Cardiac muscle cell (in vitro differentiated cells and primary cell): ENCODE results near the gene ENPP3. TPM values are rescaled to one million over a fixed set of nuclear protein-coding genes. Genes with fewer than 3 reads are reported as not detected.

Source experiments
- DNase-seq, 2 donors: peaks; one replicate each; pipeline versions ENCODE4 v3.0.0 to v3.0.0-alpha.2; 2010 to 2017; ENCODE audit warnings: low read depth in 1 of 2, low spot score in 1 of 2
- H3K27ac ChIP-seq: fragments of 200-600 bp; sonication (generic); 2 replicates; pipeline ENCODE4 v1.5.1; 2016
- H3K27me3 ChIP-seq: fragments of 200-600 bp; sonication (generic); 2 replicates; pipeline ENCODE4 v1.6.0; 2016; ENCODE audit warnings: control low read depth
- H3K36me3 ChIP-seq: fragments of 200-600 bp; sonication (generic); 2 replicates; pipeline ENCODE4 v1.5.1; 2016; ENCODE audit warnings: control low read depth
- H3K4me1 ChIP-seq: fragments of 200-600 bp; sonication (generic); 2 replicates; pipeline ENCODE4 v1.8.1; 2017; ENCODE audit warnings: low read depth, mild to moderate bottlenecking, mixed run types
- H3K4me3 ChIP-seq: fragments of 200-600 bp; sonication (generic); 2 replicates; pipeline ENCODE4 v1.5.1; 2016; ENCODE audit warnings: mild to moderate bottlenecking
- H3K9me3 ChIP-seq: fragments of 200-600 bp; sonication (generic); 2 replicates; pipeline ENCODE4 v1.5.1; 2017; ENCODE audit warnings: low read depth, mild to moderate bottlenecking, control low read depth
- CTCF ChIP-seq: IDR thresholded peaks from 2 replicates; pipeline ENCODE4 v1.5.1; 2012; ENCODE audit warnings: low read depth, mild to moderate bottlenecking, low read length
- polyA plus RNA-seq: library from polyadenylated mRNA; unstranded; fragments of >200 nt; fragmentation: Nextera tagmentation; extraction: Ambion mirVana; gene quantifications from 2 replicates; pipeline ENCODE4 v1.2.1, GENCODE V29; 2016
- total RNA-seq: library from RNA; depleted of rRNA; stranded (reverse); fragments of >200 nt; gene quantifications from 2 replicates; pipeline ENCODE4 v1.2.3, GENCODE V29; 2016

The ENPP3 gene
- total and polyA plus RNA-seq, 2 experiments from 2014 or later = 0.07 to 0.09 TPM

GRCh38 chr6:131776985-131777384 lies 139.9 kb downstream of the ENPP3 start:
- Histone ChIP-seq H3K27me3 (no peaks in the 10 kb centered on the region), H3K36me3 (no peaks in the 10 kb centered on the region), H3K4me3 (no peak overlapping the region), H3K9me3 (no peaks in the 10 kb centered on the region), H3K27ac (no peak overlapping the region), H3K4me1 (no peaks in the 10 kb centered on the region)
- TF ChIP-seq CTCF = no peak
- DNase-seq = no peak

GRCh38 chr6:131778169-131778568 lies 141.1 kb downstream of the ENPP3 start:
- no peaks in the 10 kb centered on the region for H3K36me3 ChIP-seq
- TF ChIP-seq CTCF = no peak
- H3K4me1 ChIP-seq = no peaks in the 10 kb centered on the region
- H3K27ac ChIP-seq = no peak overlapping the region
- H3K4me3 ChIP-seq = no peak overlapping the region
- H3K27me3 ChIP-seq = no peaks in the 10 kb centered on the region
- no peak for DNase-seq
- H3K9me3 ChIP-seq = no peaks in the 10 kb centered on the region

- H3K36me3 ChIP-seq = no peaks in the 10 kb centered on the region
- no peaks in the 10 kb centered on the region for H3K27me3 ChIP-seq
- H3K9me3 ChIP-seq = no peaks in the 10 kb centered on the region
- TF ChIP-seq CTCF = no peak
- no peaks in the 10 kb centered on the region for H3K4me1 ChIP-seq
- no peak for DNase-seq
- H3K4me3 ChIP-seq = no peak overlapping the region
- H3K27ac ChIP-seq = no peak overlapping the region
Measured at GRCh38 chr6:131779304-131779703, 142.2 kb downstream of the ENPP3 start.

GRCh38 chr6:131780600-131780999 lies 143.5 kb downstream of the ENPP3 start:
- TF ChIP-seq CTCF = no peak
- no peak for DNase-seq
- Histone ChIP-seq H3K36me3 (no peaks in the 10 kb centered on the region), H3K4me3 (no peak overlapping the region), H3K27ac (no peak overlapping the region), H3K27me3 (no peaks in the 10 kb centered on the region), H3K4me1 (no peaks in the 10 kb centered on the region), H3K9me3 (no peaks in the 10 kb centered on the region)

GRCh38 chr6:131781687-131782086 lies 144.6 kb downstream of the ENPP3 start:
- Histone ChIP-seq H3K9me3 (no peaks in the 10 kb centered on the region), H3K27ac (no peak overlapping the region), H3K4me1 (no peaks in the 10 kb centered on the region), H3K4me3 (no peak overlapping the region), H3K36me3 (no peaks in the 10 kb centered on the region), H3K27me3 (no peaks in the 10 kb centered on the region)
- TF ChIP-seq CTCF = no peak
- DNase-seq = no peak

- no peak for DNase-seq
- Histone ChIP-seq H3K9me3 (no peaks in the 10 kb centered on the region), H3K27ac (no peak overlapping the region), H3K36me3 (no peaks in the 10 kb centered on the region), H3K27me3 (no peaks in the 10 kb centered on the region), H3K4me3 (no peak overlapping the region), H3K4me1 (no peaks in the 10 kb centered on the region)
- TF ChIP-seq CTCF = no peak
Measured at GRCh38 chr6:131782764-131783163, 145.7 kb downstream of the ENPP3 start.
